SHP77 treated with DMSO at 0.1 percent for 48 hours (cell line): ENCODE measurements around the gene LPIN3.

ENCODE experiments used
- DNase-seq: peaks from one replicate; lab custom pipeline; 2025; lab: John Stamatoyannopoulos, UW

The LPIN3 gene

DNA sequence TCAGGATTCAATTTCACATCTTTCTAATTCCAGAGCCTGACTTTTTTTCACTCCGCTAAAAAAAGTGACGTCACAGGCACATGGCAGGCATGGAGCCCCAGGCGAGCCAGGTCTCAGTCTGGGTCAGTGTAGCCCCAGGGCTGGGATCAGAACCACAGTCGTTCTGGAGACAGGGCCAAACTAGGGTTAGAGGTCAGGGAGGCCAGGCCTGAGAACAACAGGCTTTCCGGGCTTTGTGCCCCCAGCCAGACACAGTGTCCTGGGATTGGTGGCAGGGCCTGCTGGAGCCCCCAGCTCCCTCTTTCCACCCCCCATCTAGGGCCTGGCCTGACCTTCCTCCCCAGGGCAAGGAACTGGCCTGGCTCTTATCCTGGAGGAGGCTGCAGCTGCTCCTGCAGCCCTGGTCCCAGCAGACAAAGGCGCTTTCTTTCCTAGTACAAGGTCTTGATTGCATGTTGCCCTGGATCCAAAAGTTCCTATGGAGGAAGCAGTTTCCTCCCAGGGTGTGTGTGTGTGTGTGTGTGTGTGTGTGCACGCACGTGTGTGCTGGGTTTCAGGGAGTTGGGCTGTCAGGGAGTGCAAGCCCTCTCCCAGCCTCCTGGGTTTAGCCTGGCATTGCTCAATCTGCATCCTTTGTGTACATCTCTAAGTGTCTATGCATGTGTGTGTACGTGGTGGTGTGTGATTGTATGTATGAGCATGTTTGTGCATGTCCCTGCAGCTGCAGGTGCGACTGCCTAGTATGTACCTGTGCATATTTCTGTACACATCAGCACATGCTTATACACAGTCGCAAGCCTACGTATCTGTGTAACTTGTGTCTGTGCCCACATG lies 52.5 kb downstream of the LPIN3 start:
- DNase-seq: no peak

DNA sequence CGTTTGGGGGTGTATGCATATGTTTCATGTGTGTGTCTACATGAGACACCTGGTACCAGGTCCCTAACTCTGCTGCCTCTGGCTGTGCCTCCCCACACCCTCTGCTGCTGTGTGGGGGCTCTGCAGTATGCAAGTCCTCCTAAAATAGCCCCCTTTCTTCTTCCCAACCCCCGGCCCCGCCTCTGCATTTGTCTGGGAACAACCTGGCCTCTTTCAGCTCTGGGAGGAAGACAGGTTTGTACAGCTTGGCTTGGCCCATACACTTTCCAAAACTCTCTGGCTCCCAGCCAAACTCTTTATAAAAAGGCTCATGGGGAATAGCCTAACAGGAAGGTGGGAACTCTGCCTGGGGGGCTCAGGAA lies 53.1 kb downstream of the LPIN3 start:
- DNase-seq: no peak

DNA sequence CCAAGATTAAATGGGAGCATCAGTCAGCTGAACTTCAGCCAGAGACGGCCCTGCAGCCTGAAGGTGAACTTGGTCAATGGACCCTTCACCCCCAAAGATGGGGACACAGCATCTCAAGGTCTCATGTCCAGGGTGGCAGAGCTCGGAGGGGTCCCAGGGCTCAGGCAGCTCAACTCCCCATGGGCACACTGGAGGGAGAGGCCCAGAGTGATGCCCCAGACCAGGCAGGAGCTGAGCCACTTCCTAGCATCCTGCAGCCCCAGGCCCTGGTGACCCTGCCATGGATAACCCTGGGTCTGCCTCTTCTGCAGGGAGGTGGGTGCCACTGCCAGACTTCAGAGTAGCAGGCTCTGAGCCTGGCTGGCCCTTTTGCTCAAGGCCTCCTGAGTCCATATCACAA lies 53.5 kb downstream of the LPIN3 start:
- no peak for DNase-seq

DNA sequence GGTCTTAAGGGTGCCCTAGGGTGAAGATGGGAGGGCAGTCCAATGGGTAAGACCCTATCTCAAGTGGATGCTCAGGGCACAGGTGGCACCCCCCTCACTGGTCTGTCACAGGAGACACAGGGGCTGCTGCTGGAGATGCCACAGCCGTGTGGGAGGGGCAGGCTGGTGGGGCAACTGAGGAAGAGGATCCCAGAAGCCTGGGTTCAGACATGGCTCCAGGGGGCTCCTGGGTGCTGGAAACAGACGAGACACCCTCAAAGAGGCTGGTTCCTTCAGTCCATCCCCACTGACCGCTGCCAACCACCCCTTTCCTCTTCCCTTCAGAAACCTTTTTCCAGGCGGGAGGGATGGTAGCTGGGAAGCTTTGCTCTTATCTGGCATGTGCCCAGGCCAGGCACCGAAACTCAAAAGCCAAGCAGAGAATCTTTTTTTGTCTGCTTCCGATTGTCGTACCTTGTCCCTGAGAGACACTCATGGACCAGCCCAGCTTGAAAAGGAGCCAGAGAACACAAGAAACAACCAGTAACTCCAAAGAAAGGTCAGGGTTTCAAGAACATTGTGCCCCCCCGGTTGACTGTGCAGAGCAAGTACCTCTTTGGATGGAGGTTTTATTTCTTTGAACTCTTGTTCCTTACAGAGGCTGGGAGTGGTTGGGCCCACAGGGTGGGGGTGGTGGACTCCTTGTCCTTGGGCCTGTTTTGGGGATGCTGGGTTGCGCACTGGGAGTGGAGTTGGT lies 54.5 kb downstream of the LPIN3 start:
- no peak for DNase-seq

DNA sequence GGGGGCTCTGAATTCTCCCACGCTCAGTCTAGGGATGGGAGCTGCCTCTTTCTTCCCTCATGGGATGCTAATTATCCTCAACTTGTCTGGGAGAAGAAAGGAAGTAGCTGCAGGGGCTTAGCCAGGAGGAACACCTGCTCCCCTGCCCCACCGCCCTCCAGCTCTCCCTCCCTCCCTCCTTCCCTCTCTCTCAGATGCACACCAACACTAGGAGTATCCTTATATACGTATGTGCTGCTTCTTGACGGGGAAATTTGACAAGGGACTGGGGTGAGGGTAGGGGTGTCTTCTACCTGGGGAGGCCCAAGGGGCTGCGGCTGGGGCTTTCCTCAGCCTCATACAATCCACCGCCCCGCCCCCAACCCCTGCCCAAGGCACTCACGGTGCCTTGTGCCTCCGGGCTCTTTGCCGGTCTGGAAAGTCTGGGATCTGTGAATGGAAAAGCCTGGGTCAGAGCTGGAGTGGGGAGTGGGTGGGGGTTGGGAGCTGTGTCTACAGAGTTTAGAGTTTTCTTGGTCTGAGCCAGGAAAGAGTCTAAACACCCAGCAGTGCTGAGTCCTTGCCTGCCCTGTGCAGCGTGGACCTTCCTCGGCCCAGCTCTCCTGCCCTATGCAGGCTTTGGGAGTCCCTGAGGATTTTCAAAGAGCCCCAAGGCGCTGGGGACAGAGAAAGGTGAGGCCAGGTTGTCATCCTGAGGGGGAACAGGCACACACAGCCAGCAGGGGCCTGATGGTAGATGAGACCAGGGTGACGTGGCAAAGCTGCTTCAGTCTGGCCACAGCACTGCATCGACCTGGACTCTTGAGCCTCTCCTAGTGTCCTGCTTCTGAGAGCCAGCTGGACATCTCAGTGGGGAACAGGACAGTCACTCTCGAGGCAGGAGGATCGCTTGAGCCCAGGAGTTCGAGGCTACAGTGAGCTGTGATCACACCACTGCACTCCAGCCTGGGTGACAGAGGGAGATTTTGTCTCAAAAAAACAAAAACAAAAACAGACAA lies 55.3 kb downstream of the LPIN3 start:
- DNase-seq: no peak

DNA sequence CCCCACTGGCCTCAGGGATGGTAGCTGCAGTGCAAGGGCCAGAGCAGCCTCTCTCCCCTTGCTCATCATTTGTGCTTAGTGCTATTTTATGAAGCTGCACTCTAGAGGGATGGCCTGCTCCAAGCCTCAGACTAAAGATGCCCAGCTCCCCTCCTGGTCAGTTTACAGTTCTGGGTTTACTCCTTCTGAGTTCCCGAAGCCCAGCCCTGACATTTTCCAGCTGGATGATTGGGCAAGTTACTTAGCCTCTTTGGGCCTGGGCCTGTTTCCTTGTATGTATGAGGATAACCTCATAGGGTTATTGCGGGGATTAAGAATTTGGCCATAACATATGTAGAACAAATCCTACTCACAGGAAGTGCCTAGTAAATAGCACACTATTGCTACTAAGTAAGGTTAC lies 57.8 kb downstream of the LPIN3 start:
- DNase-seq: no peak

DNA sequence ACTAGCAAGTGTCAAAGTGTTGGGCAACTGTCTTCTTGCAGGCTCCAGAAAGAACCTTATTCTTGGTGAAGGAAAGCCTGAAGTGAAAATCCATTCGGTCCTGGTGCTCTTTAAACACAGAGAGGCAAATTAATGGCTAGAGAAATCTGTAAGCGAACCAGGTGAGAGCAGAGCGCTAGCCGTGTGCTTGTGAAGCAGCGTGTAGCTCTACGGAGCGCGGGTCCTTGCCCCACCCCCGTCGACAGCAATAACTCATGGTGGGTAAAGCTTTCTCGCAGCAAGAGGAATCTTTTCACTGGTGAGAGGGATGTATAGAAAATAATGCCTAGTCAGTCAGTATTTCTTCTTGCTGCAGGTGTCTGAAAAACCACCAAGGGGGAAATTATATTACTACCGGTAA lies 63.0 kb downstream of the LPIN3 start:
- no peak for DNase-seq

DNA sequence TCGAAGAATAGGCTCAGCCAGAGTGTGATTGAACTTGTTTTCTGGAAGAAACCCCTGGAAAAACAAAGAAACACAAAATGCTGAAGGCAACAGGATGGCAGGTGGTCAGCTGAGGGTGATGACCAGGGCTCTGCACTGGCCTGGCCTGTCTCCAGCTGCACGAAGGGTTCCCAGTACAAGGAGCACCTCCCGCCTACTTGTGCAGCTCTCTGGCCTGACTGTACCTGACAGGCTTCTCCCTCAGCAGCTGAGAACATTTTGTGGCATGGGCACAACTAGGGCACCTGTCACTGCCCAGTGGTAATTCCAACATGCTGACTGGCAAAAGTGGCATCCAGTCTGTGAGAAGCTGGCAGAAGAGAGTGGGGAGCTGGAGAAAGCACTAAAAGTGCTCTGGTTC lies 64.8 kb downstream of the LPIN3 start:
- no peak for DNase-seq

DNA sequence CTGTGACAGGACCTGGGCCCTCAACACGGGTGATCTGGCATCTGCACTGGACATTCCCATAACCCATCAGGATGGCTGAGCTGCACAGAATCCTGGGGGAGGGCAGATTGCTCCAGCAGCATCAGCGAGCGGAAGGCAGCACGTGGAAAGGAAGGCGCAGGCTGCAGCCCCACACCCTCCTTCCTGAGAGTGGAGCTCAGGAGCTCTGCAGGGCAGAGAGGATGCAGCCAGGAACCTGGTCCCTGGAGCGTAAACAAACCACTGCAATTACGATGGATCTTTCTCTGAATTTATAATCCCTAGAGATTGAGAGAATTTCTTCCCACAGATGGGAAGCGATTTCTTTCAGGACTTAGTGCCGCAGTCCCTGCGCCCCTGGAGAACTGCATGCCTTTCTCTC lies 65.7 kb downstream of the LPIN3 start:
- no peak for DNase-seq

DNA sequence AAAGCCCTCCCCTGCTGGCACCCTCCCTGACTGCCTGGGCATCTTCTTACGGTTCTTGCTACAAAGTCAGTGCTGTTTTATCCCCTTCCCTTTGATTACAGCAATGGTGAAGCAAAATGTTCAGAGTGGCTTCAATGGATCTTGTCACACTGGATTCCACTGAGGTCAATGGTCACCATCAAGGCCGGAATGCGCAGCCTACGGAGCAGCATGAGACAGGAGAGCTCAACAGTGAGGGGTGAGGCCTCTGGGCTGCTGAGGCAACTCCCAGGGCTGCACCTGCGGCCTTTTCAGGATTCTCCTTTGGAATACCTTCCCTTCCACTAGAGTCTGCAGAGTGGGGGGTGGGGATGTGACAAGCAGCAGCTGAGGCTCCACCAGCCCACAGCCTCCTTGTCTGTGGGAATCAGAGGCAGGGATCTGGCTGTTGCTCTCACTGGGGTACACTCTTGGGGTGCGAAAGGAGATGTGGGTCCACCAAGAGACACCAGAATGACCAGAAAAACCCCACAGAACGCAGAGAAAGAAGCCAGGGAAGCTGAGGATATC lies 66.3 kb downstream of the LPIN3 start:
- DNase-seq: no peak

DNA sequence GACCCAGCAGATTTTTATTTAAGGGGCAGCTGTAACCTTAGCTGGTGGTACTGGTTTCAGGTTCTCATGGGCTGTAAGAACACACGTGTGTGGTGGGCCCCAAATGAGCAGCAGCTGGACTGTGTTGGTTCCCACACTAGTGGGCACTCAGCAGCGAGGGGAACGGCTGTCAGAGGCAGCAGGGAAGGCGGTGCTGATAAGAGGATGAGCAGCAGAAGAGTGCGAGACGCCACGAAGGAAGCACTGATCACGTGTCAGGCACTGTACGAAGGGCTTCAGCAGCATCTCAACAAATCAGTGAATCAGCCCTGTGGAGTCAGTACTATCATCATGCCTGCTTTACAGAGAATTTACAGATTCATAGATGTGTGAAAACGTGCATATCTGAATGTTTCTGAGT lies 67.0 kb downstream of the LPIN3 start:
- no peak for DNase-seq

DNA sequence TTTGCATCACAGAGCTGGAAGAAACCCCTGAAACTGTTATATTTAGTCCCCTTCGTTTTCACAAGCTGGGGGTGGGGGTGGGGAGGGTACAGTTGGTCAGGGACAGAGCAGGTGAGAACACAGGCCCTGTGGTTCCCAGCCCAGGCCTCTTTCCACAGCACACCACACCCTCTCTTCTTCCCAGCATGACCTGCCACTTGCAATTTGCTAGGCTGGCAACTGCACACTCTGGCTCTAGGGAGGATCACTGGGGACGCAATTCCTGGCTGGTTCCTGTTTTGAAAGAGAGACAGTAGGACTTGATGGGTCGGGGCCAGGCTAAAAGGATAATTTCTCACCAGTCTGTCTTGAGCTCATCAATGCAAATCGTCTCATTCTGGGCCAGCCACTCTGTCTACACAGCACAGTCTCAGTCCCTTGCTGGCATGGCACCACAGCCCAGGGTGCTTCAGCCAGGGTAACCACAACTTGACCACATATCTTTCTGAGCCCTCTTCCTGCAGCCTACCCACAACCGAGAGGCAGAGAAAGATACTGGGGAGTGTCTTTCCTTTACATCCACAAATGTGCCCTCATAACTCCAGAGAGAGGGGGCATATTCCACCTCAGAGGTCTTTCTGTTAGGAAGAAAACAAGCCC lies 67.7 kb downstream of the LPIN3 start:
- no peak for DNase-seq

DNA sequence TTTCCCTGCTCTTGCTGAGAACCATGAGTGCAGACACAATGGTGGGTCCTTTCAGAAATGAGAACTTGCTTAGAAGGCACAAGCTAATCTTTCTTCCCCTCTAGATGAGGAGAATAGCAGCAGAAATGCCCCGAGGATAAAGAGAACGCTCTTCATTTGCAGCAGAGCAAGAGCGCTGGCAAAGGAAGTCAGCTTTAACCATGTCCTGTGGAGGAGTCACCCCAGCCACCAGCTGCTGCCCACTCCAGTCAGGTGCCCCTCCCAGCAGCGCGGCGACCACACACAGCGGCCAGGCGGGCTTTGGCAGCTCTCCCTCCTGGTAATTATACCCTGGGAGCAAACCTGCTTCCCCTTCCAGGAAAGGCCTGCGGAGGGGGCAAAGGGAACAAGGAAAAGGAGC lies 68.4 kb downstream of the LPIN3 start:
- DNase-seq: no peak
